ENCODE measurements around the gene ADGRV1.
"Not testable (repeated sequence)": the region's sequence is repeated elsewhere in the genome, so short reads cannot be mapped to it uniquely, and the experiment has no call there.

Gene ADGRV1

GRCh38 chr5:90740244-90740799 is 181.7 kb downstream of the ADGRV1 start:
- DNase-seq (ENCODE audit: low read depth) = no peak

- DNase-seq (ENCODE audit: low read depth) = no peak
These were observed 182.5 kb downstream of the ADGRV1 start for GRCh38 chr5:90741022-90741564.

- no peak for DNase-seq (ENCODE audit: low read depth)
These were observed 187.5 kb downstream of the ADGRV1 start for GRCh38 chr5:90746119-90746518.

- no peak for DNase-seq (ENCODE audit: low read depth)
These were observed 188.6 kb downstream of the ADGRV1 start for GRCh38 chr5:90747175-90747574.

DNA sequence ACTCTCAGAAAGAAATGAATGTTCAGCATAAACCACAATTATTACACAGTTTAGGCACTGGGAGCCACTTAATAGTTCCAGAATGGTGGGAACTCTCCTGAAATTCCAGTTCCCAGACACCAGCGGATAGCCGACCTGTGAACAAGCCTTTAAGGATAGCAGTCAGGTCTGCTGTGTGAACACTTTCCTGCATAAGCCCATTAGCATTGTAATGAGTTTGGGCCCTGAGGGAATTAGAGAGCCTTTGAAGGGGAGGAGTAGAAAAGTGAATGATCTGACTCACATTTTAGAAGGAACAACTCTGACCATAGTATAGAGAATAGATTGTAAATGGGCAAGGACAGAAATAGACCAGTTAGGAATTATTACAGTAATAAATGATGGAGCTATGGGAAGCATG is 189.1 kb downstream of the ADGRV1 start:
- DNase-seq (ENCODE audit: low read depth) = no peak

- DNase-seq (ENCODE audit: low read depth) = no peak
These were observed 200.5 kb downstream of the ADGRV1 start for GRCh38 chr5:90759119-90759518.

GRCh38 chr5:90767710-90768109 is 209.1 kb downstream of the ADGRV1 start:
- DNase-seq (ENCODE audit: low read depth) = no peak

- not testable (repeated sequence) for DNase-seq (ENCODE audit: low read depth)
These were observed 211.5 kb downstream of the ADGRV1 start for GRCh38 chr5:90770006-90770541.

GRCh38 chr5:90777959-90778358 is 219.4 kb downstream of the ADGRV1 start:
- no peak for DNase-seq (ENCODE audit: low read depth)

DNA sequence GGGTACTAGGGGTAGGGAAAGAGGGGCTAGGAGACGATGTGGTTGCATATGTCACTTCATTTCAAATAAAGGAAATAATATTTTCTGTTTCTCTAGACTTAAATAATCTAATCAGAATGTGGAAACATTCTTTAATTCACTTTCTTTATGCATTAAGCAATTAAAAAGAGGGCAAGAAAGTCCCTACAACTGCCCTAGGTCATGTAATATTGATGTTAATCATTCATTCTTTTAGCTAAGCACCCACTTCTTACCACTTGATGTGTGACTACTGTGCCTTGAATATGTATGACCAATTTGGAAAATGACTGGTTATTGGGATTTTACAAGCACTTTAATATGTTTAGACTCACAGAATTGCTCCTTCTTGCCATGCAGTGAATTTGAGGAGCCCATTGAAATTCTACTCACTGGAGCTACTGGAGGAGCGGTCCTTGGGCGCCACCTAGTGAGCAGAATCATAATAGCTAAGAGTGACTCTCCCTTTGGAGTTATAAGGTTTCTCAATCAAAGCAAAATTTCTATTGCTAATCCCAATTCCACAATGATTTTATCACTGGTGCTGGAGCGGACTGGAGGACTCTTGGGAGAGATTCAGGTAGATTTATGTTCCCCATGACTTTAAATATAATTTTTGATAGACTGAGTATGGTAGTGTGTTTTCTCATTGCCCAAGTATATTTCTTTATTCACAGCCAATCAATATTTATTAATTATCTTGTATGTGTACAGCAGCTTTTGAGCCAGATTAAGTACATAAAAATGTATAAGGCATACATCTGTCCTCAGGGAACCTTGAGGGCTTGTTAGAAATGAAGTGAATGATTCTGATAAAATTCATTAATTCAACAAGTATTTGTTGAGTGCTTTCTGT is 225.1 kb downstream of the ADGRV1 start:
- peak; percentile 57 for DNase-seq (ENCODE audit: low read depth)

DNA sequence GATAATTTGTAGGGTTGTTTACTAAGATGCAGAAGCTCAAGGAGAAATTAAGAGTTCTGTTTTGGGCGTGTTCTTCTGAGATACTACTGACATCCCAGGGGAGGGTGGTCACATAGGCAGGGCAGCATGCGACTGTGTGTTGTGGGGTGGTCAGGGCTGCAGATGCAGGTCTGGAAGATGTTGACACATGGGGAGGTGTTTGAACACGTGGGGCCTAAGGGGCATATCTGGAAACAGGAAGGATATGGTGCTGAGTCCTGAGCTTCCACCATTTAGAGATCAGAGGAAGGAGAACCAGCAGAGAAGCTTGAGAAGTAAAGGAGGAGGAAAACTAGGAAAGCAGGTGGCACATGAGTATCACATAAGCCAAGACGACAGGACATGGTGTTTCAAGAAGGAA is 228.2 kb downstream of the ADGRV1 start:
- DNase-seq (ENCODE audit: low read depth) = no peak

- no peak for DNase-seq (ENCODE audit: low read depth)
These were observed 234.1 kb downstream of the ADGRV1 start for GRCh38 chr5:90792725-90793124.

- no peak for DNase-seq (ENCODE audit: low read depth)
These were observed 234.6 kb downstream of the ADGRV1 start for GRCh38 chr5:90793183-90793582.

- not testable (repeated sequence) for DNase-seq (ENCODE audit: low read depth)
These were observed 238.3 kb downstream of the ADGRV1 start for GRCh38 chr5:90796919-90797318.

GRCh38 chr5:90800082-90800481 is 241.5 kb downstream of the ADGRV1 start:
- not testable (repeated sequence) for DNase-seq (ENCODE audit: low read depth)

DNA sequence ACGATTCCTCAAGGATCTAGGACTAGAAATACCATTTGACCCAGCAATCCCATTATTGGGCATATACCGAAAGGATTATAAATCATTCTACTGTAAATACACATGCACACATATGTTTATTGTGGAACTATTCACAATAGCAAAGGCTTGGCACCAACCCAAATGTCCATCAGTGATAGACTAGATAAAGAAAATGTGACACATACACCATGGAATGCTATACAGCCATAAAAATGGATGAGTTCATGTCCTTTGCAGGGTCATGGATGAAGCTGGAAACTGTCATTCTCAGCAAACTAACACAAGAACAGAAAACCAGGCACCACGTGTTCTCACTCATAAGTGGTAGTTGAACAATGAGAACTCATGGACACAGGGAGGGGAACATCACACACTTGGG is 241.9 kb downstream of the ADGRV1 start:
- DNase-seq (ENCODE audit: low read depth) = not testable (repeated sequence)

DNA sequence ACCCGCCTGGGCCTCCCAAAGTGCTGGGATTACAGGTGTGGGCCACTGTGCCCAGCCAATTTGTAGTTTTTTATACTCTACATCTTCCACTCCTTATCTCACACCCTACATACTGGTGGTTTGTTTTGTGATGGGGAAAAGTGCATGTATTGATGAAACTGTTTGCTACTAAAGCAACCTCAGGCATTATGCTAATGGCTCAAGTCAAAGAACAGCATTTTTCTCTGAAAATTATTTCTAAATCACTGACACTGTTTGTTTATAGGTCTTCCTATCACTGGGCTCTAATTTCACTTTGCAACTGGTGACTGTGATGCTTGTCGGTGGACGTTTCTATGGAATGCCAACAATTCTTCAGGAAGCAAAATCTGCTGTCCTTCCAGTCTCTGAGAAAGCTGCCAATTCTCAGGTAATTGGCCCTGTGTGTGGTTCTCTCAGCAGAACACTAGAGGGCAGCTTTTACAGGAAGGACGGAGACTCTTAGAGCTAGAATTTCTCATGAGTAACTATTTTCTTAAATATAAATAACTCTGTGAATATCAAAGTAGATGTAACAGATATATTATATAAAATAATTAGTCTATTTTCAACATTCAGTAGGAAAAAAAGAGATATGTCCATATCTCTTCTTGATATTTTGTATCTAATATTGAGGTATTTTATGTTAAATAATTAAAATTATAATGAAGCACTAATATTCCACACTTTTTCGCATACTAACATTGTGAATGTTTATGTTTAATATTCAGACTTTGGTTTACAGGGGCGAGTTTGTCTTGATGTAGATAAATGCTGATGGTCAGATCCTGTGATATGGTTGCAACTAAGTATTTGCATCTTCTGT is 244.1 kb downstream of the ADGRV1 start:
- no peak for DNase-seq (ENCODE audit: low read depth)

- no peak for DNase-seq (ENCODE audit: low read depth)
These were observed 244.8 kb downstream of the ADGRV1 start for GRCh38 chr5:90803381-90803780.

DNA sequence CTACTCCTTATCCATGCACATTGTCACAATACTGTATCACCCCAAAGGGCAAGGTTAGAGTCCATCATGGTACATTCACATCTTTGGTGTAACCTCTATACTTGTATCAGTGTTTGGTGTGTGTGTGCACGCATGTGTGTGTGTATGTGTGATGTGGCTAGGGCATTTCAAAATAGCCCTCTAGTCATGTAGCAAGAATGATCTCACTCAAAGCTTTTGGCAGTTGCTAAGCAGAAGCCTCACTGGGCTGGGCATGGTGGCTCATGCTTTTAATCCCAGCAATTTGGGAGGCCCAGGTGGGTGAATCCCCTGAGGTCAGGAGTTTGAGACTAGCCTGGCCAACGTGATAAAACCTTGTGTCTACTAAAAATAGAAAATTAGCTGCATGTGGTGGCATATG is 245.3 kb downstream of the ADGRV1 start:
- DNase-seq (ENCODE audit: low read depth) = no peak

- DNase-seq (ENCODE audit: low read depth) = no peak
These were observed 248.9 kb downstream of the ADGRV1 start for GRCh38 chr5:90807496-90807895.

DNA sequence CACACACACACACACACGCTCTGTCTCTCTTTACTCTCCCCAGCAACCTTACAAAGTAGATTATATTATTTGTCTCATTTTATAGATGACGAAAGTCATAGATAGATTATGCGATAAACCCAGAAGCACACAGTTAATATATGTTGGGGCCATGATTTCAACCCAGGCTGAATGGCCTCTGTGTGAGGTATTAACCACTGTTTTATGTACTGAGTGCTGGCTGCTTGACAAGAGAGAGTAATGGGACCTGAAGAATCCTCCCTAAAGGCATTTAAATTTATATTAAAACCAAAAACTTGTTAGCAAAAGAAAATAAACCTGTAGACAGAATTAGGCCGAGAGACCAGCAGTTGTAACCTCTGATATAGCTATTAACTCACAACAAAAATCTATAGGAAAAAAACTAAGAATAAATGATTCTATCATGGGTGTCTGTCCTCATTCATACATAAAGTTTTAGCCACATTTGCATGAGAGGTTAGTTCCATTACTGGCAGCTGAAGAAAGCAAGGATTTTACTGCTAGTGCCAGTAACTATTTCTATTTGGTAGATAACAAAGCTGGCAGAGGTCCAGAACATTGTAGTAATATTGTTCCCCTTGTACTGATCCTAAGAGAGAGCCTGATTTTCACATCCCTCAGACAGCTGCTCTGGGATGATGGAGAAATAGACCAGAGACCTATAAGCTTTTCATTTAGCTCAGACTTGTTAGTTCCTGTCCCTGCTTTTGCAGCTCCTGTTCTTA is 250.9 kb downstream of the ADGRV1 start:
- DNase-seq (ENCODE audit: low read depth) = no peak

All from stimulated activated CD8-positive, alpha-beta memory T cell treated with anti-CD3 and anti-CD28 coated beads, Interleukin-12 subunit alpha, Interleukin-12 subunit beta, amount 100 ng/mL, for 1 hour (primary cell).